ENCODE measurements around the gene EIF2B4.
"Not testable (repeated sequence)": the region's sequence is repeated elsewhere in the genome, so short reads cannot be mapped to it uniquely, and the experiment has no call there.

The EIF2B4 gene

DNA sequence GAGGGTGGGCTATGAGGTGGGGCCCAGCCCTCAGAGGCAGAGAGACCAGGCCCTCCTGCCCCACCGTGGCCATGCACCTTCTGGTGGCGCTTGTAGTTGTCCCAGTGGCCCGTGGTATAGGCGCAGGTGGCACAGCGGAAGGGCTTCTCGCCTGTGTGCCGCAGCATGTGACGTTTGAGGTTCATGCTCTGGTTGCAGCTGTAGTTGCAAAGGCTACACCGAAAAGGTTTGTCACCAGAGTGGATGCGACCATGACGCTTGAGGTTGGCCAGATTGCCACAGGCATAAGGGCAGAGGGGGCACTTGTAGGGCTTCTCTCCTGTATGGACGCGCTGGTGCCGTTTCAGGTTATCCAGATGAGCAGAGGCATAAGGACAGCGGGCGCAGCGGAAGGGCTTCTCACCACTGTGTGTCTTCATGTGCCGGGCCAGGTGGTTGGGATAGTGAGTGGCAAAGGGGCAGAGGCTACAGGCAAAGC, 7.5 kb upstream of the EIF2B4 start:
- no peak for DNase-seq

DNA sequence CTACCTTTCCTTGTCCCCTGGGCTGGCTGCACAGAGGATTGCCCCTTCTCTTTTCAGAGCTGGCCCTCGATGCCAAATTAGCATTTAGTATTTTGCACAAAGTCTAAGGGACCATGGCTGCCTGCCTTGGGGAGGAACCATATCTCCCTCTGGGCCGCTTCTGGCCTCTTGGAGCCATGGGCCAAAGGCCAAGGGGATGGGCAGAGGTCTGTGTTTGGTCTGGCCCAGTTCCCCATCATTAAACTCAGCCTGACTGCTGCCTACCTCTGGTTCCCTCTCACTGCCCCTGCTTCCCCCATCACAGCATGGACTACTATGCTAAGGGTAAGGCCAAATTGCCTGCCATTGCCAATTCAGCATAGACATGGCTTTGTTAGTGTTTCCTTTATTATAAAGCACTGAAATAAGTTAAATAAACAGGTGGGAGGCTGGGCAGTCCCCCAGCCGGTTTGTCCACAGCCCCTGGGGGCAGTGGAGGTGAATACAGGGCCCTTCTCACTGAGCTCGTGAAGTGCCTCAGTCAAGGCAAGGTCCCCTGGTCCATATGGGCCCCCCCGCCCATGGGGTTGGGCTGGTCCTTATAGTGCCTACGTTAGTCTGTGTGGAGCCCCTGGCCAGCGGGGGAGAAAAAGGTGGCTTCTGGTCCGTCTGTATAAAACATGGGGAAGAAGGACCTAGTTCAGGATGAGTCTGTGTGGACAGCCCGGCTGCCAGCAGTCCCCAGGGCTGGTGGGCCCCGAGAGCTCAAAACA, 6.9 kb upstream of the EIF2B4 start:
- DNase-seq: no peak

DNA sequence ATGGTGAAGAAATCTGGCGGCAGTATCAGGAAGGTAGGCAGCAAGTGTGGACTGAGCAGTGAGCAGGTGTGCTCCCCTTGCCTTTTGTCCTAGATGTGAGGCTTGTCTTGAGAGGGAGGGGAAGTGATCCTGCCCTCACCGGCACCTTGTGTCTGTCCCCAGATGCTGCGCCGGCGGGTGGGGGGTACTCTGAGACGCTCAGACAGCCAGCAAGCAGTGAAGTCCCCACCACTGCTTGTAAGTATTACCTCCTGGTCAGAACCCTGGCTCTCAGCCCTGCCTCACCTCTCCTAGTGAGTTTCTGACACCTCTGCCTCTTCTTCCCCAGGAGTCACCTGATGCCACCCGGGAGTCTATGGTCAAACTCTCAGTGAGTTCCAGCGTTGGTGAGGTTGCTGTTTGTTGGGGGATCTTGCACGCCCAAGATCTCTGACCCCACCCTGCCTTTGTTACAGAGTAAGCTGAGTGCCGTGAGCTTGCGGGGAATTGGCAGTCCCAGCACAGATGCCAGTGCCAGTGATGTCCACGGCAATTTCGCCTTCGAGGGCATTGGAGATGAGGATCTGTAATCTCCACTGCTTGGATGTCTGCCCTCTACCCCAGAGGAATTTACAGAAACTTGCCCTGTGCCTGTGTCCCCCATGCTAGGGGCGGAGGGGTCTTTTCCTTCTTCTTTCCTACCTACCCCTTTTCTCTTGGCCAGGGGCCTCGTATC, 6.2 kb upstream of the EIF2B4 start:
- no peak for DNase-seq

GRCh38 chr2:27375513-27376099, 5.5 kb upstream of the EIF2B4 start:
- no peak for DNase-seq

- no peak for DNase-seq
These were observed 3.4 kb upstream of the EIF2B4 start for GRCh38 chr2:27373567-27373966.

GRCh38 chr2:27372937-27373336, 2.8 kb upstream of the EIF2B4 start:
- no peak for DNase-seq

GRCh38 chr2:27370816-27371620, 880 bp upstream of the EIF2B4 start:
- DNase-seq: peak; percentile 42

- no peak for DNase-seq
These were observed 590 bp downstream of the EIF2B4 start for GRCh38 chr2:27369471-27370025.

GRCh38 chr2:27363933-27364332, 6.2 kb downstream of the EIF2B4 start:
- no peak for DNase-seq

GRCh38 chr2:27362678-27363420, 7.3 kb downstream of the EIF2B4 start:
- DNase-seq: no peak

- peak; percentile 95 for DNase-seq
These were observed 13.6 kb downstream of the EIF2B4 start, which contains the start of gene GTF3C2 for GRCh38 chr2:27356382-27357181. Gene GTF3C2 (minus strand): TSS chr2:27356764. CDS start chr2:27343554, 13,210 bp downstream.

DNA sequence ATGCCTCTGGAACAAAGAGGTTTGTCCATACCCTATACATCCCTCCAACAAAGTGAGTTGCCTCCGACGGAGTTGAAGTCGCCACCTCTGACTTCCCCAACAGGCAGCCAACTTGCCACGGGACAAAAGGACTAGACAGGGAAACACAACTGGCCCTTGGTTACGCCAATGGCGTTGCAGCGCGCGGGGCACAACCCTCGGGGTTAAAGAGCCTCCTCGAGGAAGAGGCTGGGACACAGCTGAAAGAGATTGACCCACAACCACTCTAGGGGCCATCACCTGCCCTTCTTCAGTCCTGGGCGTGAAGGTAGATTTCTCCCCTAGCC, 14.1 kb downstream of the EIF2B4 start:
- no peak for DNase-seq

- no peak for DNase-seq
These were observed 15.6 kb downstream of the EIF2B4 start for GRCh38 chr2:27354597-27354927.

- DNase-seq: no peak
These were observed 16.2 kb downstream of the EIF2B4 start for GRCh38 chr2:27353762-27354596.

DNA sequence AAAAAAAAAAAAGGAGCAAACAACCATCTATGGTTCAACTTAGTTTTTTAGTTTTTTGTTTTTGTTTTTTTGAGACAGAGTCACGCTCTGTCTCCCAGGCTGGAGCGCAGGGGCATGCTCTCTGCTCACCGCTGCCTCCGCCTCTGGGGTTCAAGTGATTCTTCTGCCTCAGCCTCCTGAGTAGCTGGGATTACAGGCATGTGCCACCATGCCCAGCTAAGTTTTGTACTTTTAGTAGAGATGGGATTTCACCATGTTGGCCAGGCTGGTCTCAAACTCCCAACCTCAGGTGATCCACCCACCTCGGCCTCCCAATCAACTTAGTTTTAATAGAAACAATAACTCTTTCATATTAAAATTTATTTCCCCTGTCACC, 16.8 kb downstream of the EIF2B4 start:
- DNase-seq: not testable (repeated sequence)

DNA sequence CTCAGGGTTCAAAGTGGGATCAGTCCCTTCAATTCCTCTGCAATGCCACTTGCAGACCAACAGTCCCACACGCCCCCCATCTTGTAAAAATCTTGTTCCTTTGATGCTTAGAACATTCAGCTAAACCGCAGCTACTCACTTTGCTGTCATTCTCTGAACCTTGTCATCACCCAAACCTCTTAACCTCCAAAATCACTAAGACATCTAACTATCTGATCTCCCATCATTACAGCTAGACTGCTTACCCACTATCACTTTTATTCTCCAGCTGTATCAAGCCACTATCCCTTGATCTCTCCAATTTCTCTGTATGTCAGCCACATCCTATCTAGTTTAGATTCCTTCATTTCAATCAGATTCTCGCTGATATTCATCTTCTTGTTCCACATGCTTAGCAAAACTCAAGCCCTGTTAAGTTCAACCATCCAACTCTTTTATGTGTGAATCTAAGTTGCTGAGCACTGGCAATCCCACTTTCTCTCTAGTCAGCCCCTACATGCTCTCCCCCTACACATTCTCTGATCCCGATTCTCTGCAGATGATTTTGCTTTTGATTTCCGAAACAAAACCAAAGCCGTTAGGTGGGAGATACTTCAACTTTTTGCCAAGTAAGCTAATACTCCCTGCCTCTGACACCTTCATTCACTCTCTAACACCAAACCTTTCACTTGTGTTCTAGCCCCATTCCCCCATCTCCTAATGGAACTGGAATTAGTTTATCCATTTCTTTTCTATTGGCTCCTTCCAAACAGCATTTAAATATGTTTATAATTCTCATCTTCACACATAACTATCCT, 18.1 kb downstream of the EIF2B4 start:
- no peak for DNase-seq

DNA sequence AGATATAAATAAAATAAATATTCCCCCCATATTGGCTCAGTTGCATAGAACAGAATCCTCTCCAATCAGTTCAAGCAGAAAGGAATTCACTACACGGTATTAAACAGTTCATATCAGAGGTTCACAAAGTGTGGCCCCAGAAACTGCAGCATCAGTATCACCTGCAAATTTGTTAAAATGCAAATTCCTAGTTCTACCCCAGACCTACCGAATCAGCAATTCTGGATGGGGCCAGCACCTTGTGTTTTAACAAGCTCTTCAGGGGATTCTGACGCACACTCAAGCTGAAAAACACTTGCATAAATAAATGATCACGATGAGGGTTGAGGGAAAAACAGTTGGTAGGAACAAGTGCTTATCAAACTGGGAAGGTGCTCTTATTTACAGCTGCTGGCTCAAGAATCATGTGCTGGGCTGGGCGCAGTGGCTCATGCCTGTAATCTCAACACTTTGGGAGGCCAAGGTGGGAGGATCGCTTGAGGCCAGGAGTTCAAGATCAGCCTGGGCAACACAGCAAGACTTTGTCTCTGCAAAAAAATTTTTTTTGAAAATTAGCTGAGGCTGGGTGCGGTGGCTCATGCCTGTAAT, 19.9 kb downstream of the EIF2B4 start:
- DNase-seq: no peak

DNA sequence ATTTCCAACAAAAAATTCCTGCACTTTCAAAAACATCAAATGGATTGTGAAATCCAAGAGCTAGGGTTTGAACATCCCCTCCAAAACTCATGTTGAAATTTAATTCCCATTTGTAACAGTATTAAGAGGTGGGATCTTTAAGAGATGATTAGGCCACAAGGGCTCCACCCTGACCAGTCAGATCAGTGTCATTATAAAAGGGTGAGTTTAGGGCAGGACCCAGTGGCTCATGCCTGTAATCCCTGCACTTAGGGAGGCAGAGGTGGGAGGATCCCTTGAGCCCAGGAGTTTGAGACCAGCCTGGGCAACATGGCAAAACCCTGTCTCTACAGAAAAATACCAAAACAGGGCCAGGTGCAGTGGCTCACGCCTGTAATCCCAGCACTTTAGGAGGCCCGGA, 22.5 kb downstream of the EIF2B4 start:
- DNase-seq: no peak

DNA sequence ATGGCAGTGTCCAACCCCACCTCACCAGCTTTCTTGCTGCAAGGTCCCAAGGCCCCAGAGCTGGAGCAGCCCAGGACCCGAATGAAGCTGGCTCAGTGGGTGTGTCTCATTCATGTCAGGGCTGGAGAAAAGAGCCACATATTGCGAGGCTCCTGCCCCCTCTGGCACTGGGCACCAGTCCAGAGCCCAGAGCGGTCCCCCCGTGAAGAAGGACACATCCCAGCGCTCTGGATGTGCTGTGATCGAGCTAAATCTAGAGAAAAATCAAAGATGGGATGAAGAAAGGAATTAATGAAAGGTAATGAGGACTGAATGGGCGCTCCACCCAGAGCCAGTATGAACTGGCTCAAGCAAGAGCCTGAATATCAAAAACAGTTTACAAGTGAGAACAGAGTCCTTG, 34.0 kb downstream of the EIF2B4 start:
- DNase-seq: no peak
